CD4-positive, alpha-beta T cell (primary cell): ENCODE data around the gene FNDC7. TPM values are rescaled to one million over a fixed set of nuclear protein-coding genes. Genes with fewer than 3 reads are reported as not detected.
A peak's percentile ranks its signal among the peaks of the same experiment; 100 is the strongest.

Experiments used
- ATAC-seq: fragments of 200-7000 bp; cut with Tn5 transposase; one replicate; pipeline ENCODE4 v1.10.0; 2022; ENCODE audit warnings: mild to moderate bottlenecking; ENCODE audit not compliant: poor library complexity
- CTCF ChIA-PET: fragments of 350-600 bp; sonication (Branson Sonifier 250); formaldehyde crosslinking; loops from one replicate; lab custom pipeline; 2021; ENCODE audit warnings: antibody characterized with exemption, inconsistent platforms; lab: Charles Lee
- POLR2A ChIA-PET: fragments of 350-600 bp; sonication (Branson Sonifier 250); formaldehyde crosslinking; loops from one replicate; lab custom pipeline; 2021; ENCODE audit warnings: antibody characterized with exemption, inconsistent platforms; lab: Charles Lee
- DNase-seq, 14 experiments: peaks; one replicate each; pipeline ENCODE4 v3.0.0-alpha.2; 2013 to 2020; ENCODE audit warnings: mixed read lengths in 2 of 14
- H3K27ac ChIP-seq, 2 donors: one replicate each; pipeline versions ENCODE4 v1.5.1 to v1.7.0; 2013; ENCODE audit warnings: low read length in 2 of 2, low read depth in 1 of 2, mild to moderate bottlenecking in 1 of 2
- H3K27me3 ChIP-seq, 2 experiments: 1 replicate in 1 of 2; 2 replicates in 1 of 2; pipeline versions ENCODE4 v1.6.1 to v1.7.0; 2013; ENCODE audit warnings: low read length in 2 of 2, control low read depth in 1 of 2, mild to moderate bottlenecking in 1 of 2, moderate library complexity in 1 of 2; ENCODE audit not compliant: insufficient read depth in 2 of 2, control insufficient read depth in 1 of 2
- H3K36me3 ChIP-seq: one replicate; pipeline ENCODE4 v1.6.1; 2013; ENCODE audit warnings: low read length, control low read depth; ENCODE audit not compliant: insufficient read depth
- H3K4me1 ChIP-seq: one replicate; pipeline ENCODE4 v1.6.1; 2013; ENCODE audit warnings: low read length, control low read depth; ENCODE audit not compliant: insufficient read depth
- H3K4me3 ChIP-seq: one replicate; pipeline ENCODE4 v1.5.1; 2013; ENCODE audit warnings: mild to moderate bottlenecking, low read length, moderate library complexity
- H3K9me3 ChIP-seq, 2 experiments: 1 replicate in 1 of 2; 2 replicates in 1 of 2; pipeline versions ENCODE4 v1.6.1 to v1.7.0; 2013; ENCODE audit warnings: low read length in 2 of 2, mild to moderate bottlenecking in 2 of 2, control low read depth in 1 of 2, moderate library complexity in 1 of 2; ENCODE audit not compliant: control insufficient read depth in 1 of 2, insufficient read depth in 1 of 2
- H3K27ac Mint-ChIP-seq: one replicate; pipeline ENCODE4 v1.8.0; 2020; ENCODE audit warnings: mixed read lengths
- H3K27me3 Mint-ChIP-seq: one replicate; pipeline ENCODE4 v1.8.0; 2021; ENCODE audit warnings: mixed read lengths
- H3K36me3 Mint-ChIP-seq: one replicate; pipeline ENCODE4 v1.8.0; 2021; ENCODE audit warnings: low read depth, mixed read lengths
- H3K4me1 Mint-ChIP-seq: one replicate; pipeline ENCODE4 v1.8.0; 2021; ENCODE audit warnings: low read depth, mixed read lengths
- H3K4me3 Mint-ChIP-seq: one replicate; pipeline ENCODE4 v1.8.0; 2020; ENCODE audit warnings: mild to moderate bottlenecking, mixed read lengths
- H3K9me3 Mint-ChIP-seq: one replicate; pipeline ENCODE4 v1.8.0; 2020; ENCODE audit warnings: mixed read lengths
- intact Hi-C, 2 experiments: fragments of 100-400 bp; cut with DNase I in 1 of 2; cut with micrococcal nuclease in 1 of 2; formaldehyde crosslinking; loops; one replicate each; pipeline versions ENCODE4 v1.15.1 to v1.9.0; 2023 to 2025; cut with DNase I, micrococcal nuclease
- total RNA-seq, 174 experiments: library from RNA in 2 of 174; stranded (reverse) in 2 of 174; gene quantifications; one replicate each; pipeline ENCODE4 v1.2.3 and lab custom pipeline; 2021 to 2026
- TF ChIP-seq, protein P1 (sequence below): fragments of 200-600 bp; IDR thresholded peaks from one replicate; pipeline ENCODE4 v1.8.0; 2022; ENCODE audit warnings: antibody characterized with exemption, mild to moderate bottlenecking

Gene FNDC7
- total RNA-seq, 2 experiments from 2014 or later: 0.19 to 0.42 TPM

DNA sequence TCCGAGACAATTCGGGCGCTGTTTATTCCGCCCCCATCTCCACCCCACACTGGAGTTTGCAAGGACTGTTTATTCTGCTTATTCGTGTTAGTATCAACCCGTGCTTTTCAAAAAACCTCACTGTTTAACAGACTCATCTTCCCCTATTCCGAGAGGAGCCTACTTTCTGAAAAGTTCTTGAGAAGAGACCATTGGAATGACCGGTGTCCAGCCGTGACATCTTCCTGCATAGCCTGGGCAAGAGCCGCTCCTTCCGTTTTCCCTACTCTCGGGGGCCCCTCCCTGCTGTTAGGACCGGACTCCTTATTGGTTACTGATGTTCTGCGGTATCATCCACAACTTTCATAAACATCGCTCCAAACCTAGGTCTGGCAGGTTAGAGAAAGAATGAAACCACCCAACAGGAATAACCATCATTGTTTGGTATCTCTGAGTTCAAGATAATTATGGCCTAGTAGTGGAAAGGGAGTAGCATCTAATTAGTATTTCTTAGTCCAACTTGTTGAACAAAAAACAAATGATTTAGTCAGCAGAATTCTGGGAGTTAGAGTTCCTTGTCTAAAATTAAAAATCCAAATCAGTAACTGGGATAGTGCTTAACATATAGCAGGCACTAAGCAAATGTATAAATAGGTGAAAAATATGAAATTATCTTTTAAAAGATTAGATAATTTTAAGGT lies 34.6 kb downstream of the FNDC7 start:
- Histone ChIP-seq H3K4me1 (peaks cover 14% of the 10 kb centered on the region), H3K36me3 (peaks cover 10% of the 10 kb centered on the region), H3K27me3 (no peaks in the 10 kb centered on the region), H3K27ac (peak overlapping the region; percentile 90 to 95), H3K4me3 (peak overlapping the region; percentile 92), H3K9me3 (no peaks in the 10 kb centered on the region)
- CTCF ChIA-PET: interaction anchor here (0.6 to 1.0 kb wide), 2 partner anchors 55 to 1264 kb away, joined by 3 to 4 read pairs; partner anchors contain the start of gene PRPF38B
- peak overlapping the region; percentile 91 for H3K27ac Mint-ChIP-seq
- peaks cover 30% of the 10 kb centered on the region for H3K36me3 Mint-ChIP-seq
- TF ChIP-seq, protein P1, sequence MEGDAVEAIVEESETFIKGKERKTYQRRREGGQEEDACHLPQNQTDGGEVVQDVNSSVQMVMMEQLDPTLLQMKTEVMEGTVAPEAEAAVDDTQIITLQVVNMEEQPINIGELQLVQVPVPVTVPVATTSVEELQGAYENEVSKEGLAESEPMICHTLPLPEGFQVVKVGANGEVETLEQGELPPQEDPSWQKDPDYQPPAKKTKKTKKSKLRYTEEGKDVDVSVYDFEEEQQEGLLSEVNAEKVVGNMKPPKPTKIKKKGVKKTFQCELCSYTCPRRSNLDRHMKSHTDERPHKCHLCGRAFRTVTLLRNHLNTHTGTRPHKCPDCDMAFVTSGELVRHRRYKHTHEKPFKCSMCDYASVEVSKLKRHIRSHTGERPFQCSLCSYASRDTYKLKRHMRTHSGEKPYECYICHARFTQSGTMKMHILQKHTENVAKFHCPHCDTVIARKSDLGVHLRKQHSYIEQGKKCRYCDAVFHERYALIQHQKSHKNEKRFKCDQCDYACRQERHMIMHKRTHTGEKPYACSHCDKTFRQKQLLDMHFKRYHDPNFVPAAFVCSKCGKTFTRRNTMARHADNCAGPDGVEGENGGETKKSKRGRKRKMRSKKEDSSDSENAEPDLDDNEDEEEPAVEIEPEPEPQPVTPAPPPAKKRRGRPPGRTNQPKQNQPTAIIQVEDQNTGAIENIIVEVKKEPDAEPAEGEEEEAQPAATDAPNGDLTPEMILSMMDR: no peak
- POLR2A ChIA-PET: interaction anchor here (1.0 to 3.1 kb wide), 2 partner anchors 45 to 55 kb away, joined by 3 to 24 read pairs; partner anchors contain the start of gene PRPF38B
- H3K27me3 Mint-ChIP-seq: no peaks in the 10 kb centered on the region
- peak overlapping the region; percentile 97 for H3K4me3 Mint-ChIP-seq
- intact Hi-C loops: loop anchor here (2.0 to 10.0 kb wide), 9 partner anchors 45 to 1237 kb away; partner anchors contain the start of genes AHCYL1 (in 1 of the 2), CLCC1 (in 1 of the 2), EEIG2 (in 1 of the 2) and ELAPOR1 (in 1 of the 2)
- DNase-seq: peak in 7 of 14 experiments; percentile 9 to 68 (median 29)
- no peak for ATAC-seq
- H3K9me3 Mint-ChIP-seq: no peaks in the 10 kb centered on the region
- peaks cover 44% of the 10 kb centered on the region for H3K4me1 Mint-ChIP-seq

DNA sequence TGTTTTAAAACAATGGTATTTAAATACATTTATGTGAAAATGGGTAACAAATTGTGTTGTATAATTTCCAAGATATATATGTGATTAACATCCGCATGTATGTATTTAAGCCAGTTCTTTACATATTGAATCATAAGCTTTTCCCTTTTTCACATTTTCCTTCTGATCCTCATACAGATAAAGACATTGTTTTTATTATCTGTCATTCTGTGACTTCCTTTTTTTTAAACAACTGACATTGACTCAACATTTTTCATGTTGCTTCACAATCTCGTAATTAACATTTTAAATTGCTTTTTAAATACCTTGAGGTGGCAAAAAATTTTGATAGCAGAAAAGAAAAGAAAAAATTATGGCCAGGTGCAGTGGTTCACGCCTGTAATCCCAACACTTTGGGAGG lies 35.2 kb downstream of the FNDC7 start:
- ATAC-seq: no peak
- TF ChIP-seq, protein P1: no peak
- Mint-ChIP-seq H3K27ac (peak overlapping the region; percentile 91), H3K27me3 (no peaks in the 10 kb centered on the region), H3K4me3 (peak overlapping the region; percentile 97), H3K4me1 (peaks cover 49% of the 10 kb centered on the region), H3K9me3 (no peaks in the 10 kb centered on the region), H3K36me3 (peaks cover 36% of the 10 kb centered on the region)
- DNase-seq: no peak
- CTCF ChIA-PET: no interaction called here
- Histone ChIP-seq H3K9me3 (no peaks in the 10 kb centered on the region), H3K27ac (no peak overlapping the region), H3K4me1 (peaks cover 14% of the 10 kb centered on the region), H3K4me3 (no peak overlapping the region), H3K36me3 (peaks cover 16% of the 10 kb centered on the region), H3K27me3 (no peaks in the 10 kb centered on the region)
- intact Hi-C loops: loop anchor here (2.0 to 10.0 kb wide), 9 partner anchors 45 to 1237 kb away; partner anchors contain the start of genes AHCYL1 (in 1 of the 2), CLCC1 (in 1 of the 2), EEIG2 (in 1 of the 2) and ELAPOR1 (in 1 of the 2)
- POLR2A ChIA-PET: interaction anchor here (1.2 to 3.1 kb wide), 2 partner anchors 43 to 56 kb away, joined by 3 to 24 read pairs; partner anchors contain the start of gene PRPF38B

DNA sequence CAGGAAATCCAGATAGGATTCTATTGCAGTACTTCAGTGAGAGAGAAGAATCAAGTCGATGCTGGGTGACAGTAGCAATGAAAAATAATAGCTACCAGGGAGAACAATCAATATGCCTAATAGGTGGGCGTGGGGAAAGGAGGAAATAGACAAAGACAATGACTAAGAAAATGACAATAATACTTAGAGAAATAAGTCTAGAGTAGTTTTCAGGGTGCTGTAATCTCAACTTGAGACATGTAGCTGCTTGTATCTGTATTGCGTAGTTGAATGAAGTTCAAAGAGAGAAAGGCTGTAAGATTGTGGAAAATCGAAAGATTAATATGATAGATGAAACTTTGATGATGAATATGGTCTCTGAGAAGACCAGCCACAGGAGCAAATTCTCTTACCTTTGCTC lies 36.4 kb downstream of the FNDC7 start:
- TF ChIP-seq, protein P1: no peak
- ChIA-PET CTCF (no interaction called here), POLR2A (interaction anchor here (0.9 to 3.1 kb wide), 3 partner anchors 45 to 88 kb away, joined by 3 to 24 read pairs (median 5); partner anchors contain the start of genes HENMT1 and PRPF38B)
- no peak overlapping the region for H3K27ac ChIP-seq
- no peaks in the 10 kb centered on the region for H3K9me3 Mint-ChIP-seq
- H3K36me3 Mint-ChIP-seq: peaks cover 45% of the 10 kb centered on the region
- peak overlapping the region; percentile 37 for H3K27ac Mint-ChIP-seq
- H3K4me3 Mint-ChIP-seq: peak overlapping the region; percentile 62
- H3K27me3 Mint-ChIP-seq: no peaks in the 10 kb centered on the region
- H3K4me3 ChIP-seq: no peak overlapping the region
- H3K27me3 ChIP-seq: no peaks in the 10 kb centered on the region
- H3K9me3 ChIP-seq: no peaks in the 10 kb centered on the region
- peaks cover 28% of the 10 kb centered on the region for H3K36me3 ChIP-seq
- intact Hi-C loops: loop anchor here (5.0 to 10.0 kb wide), 4 partner anchors 102 to 1236 kb away; partner anchors contain the start of genes AHCYL1 (in 1 of the 2), CLCC1 (in 1 of the 2) and ELAPOR1 (in 1 of the 2)
- ATAC-seq: no peak
- DNase-seq: no peak
- peaks cover 53% of the 10 kb centered on the region for H3K4me1 Mint-ChIP-seq
- H3K4me1 ChIP-seq: peaks cover 14% of the 10 kb centered on the region
